HG02870 (cell line): ENCODE measurements around the gene CA5A.
"Not testable (repeated sequence)": the region's sequence is repeated elsewhere in the genome, so short reads cannot be mapped to it uniquely, and the experiment has no call there.

Source experiments
- ATAC-seq: cut with Tn5 transposase; IDR thresholded peaks from one replicate; pipeline ENCODE4 v1.9.1; 2021; ENCODE audit warnings: mild to moderate bottlenecking, moderate library complexity; ENCODE audit not compliant: unreplicated experiment

The CA5A gene

DNA sequence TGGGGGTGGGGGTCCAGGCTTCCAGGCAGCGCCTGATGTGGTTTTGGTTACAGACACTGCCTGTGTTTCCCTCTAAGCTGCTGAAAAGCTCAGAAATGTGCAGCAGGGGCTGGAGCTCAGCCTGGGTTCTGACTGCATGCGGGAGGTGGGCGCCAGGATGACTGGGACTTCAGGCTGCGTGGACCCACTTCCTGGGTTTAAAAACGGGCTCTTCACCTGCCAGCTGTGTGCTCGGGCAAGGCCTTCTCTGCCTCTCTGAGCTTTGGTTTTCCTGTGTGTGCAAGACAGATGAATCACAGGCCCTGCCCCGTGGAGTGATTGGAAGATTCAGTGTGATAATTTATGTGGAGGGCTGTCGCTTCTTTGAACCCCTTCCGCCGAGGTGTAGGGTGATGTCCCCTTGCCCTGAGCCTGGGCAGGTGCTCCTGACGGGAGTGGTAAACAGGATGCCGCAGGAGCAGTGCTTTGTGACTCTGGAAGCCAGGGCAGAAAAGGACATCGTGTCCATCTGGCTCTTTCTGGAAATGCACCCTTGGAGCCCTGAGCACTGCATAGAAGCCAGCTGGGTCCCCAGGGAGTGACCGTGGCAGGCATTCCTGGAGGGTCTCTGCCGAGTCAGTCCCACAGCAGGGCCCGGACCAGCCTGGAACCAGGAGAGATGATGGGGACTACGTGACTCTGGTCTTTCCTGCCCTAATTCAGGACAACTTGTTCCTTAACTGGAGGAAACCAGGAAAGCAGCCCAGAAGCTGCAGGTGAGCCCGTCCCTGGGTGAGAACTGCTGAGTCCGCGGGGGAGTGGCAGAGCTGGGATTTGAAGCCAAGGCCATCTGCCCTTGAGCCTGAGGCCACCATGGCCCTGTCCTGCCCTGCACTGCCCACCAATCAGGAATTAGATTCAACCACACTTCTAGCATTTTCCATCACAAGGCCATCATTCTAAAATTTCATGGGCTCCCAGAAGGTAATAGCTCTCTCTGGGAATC is 38.5 kb downstream of the CA5A start:
- no peak for ATAC-seq

DNA sequence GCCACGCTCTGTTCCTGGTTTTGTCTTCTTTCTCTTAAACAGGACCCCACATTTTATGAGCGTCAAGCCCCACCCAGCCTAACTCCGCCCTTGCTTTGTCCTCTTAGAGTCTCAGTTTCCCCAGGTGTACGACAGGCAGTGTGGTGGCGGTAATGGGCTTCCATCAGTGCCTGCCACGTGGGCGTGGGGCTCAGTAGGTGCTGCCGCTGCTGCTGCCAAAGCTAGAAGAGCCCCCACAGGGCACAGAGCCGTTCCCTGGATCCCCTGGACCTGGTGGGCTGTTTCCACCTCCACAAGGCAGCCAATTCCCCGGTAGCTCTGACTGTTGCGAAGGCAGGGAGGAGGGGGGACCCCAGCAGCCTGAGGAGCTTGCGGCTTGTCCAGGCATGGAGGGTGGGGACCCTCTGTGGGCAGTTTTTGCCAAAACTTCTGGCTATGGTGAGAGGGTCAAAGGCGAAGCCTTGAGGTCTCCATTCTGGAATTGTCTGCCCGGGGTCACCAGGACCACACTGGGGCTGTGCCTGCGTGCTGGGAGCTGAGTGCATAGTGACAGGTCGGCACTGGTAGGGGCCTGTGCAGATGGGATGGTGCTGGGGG is 39.3 kb downstream of the CA5A start:
- not testable (repeated sequence) for ATAC-seq

DNA sequence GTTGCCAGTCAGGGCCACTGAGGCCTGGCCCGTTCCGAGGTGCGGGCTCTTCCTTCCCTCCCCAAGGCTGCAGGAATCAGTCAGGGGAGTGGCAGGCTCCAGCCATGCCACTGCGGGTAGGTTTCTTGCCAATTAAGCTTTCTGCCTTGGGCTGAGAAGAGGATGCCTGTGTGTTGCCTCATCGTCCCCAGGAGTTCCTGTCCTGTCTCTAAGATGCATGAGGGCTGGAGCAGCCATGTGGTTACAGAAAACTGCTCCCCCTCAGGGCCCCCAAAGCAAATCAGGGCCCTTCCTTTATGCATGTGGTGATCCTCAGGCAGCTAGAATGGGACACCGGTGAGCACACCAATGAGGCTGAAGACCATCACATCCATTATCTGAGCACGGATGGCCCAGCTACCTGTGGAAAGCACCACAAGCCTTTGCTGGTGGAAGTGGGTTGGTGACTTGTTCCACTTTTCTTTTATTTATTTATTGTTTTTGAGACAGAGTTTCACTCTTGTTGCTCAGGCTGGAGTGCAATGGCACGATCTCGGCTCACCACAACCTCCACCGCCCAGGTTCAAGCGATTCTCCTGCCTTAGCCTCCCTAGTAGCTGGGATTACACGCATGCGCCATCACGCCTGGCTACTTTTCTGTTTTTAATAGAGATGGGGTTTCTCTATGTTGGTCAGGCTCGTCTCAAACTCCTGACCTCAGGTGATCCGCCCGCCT is 40.0 kb downstream of the CA5A start:
- ATAC-seq: not testable (repeated sequence)

DNA sequence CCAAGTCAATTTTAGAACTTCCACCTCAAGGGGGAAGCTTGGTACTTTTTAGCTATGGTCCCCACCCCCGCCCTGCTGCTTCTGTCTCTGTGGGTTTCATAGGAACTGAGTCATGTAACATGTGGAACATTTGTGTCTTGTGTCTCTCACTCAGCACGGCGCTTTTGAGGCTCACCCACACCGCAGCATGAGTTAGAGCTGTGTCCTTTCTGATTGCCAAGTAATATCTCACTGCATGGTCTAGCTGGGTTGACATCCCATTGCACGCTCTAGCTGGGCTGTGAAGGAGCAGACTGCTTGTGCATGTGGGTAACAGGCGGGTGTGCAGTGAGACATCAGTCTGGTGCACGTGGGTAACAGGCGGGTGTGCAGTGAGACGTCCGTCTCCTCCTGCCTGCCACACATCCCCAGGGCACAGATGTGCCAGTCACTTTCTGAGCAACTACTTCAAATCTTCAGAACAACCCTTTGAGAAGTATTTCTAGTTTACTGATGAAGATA is 40.6 kb downstream of the CA5A start:
- peak; percentile 85 for ATAC-seq

DNA sequence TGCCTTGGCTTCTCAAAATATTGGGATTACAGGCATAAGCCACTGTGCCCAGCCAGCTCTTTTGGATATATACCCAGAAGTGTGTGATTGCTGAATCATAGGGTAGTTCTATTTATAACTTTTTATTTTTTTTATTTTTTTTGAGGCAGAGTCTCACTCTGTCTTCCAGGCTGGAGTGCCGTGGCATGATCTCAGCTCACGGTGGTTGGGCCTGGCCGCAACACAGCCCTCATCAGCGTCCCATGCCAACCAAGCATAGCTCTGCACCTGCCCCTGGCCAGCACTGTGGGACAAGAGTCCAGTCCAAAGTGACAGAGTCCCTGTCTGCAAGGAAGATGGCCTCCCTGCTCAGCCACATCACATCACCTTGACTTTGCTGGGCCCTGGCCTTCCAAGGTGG is 42.3 kb downstream of the CA5A start:
- ATAC-seq: not testable (repeated sequence)

DNA sequence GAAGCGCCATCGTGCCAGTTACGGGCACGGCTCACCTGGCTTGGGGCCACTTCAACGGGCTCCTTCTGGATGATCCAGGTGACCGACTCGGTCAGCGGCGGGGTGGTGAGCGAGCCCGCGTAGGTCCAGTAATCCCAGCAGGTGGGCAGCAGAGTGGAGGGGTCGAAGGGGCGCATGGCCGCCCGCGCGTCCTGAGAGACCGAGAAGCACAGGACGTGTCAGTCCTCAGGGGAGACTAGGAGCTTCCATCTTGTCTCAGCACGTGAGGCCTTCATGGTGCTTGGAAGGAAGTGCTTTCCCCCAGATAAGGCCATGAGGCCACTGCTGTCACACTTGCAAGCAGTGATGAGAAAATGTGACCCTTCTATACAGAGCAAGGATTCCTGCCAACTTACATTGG is 44.6 kb downstream of the CA5A start:
- no peak for ATAC-seq

DNA sequence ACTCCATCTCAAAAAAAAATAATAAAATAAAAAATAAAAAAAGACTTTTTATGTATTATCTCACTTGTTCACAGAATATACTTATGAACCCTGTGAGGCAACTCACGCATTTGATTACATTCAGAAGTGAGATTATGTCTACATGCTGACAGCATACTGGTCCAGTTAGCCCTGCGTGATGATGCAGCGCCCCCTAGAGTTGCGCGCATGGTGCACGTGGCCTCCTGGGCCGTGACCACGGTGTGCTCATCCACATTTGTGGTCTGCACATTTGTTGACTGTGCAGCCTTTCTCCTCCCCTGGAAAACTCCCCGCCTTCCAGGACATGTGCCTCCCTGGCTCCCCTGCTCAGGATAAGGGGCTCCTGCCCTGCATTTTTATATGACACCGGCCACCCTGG is 46.6 kb downstream of the CA5A start:
- ATAC-seq: not testable (repeated sequence)

DNA sequence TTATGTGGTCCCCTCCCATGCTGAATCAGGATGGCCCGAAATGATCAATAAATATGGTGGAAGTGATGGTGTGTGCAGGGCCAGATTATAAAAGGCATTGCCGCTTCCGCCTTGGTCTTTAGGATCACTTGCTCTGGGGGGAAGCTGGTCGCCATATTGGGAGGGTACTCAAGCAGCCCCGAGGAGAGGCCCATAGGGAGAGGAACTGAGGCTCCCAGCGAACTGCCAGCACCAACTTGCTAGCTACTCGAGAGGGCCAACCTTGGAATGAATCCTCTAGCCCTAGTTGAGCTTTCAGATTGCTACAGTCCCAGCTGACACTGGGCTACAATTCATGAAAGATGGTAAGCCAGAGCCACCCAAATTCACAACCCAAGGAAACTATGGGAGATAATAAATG is 48.0 kb downstream of the CA5A start:
- not testable (repeated sequence) for ATAC-seq

DNA sequence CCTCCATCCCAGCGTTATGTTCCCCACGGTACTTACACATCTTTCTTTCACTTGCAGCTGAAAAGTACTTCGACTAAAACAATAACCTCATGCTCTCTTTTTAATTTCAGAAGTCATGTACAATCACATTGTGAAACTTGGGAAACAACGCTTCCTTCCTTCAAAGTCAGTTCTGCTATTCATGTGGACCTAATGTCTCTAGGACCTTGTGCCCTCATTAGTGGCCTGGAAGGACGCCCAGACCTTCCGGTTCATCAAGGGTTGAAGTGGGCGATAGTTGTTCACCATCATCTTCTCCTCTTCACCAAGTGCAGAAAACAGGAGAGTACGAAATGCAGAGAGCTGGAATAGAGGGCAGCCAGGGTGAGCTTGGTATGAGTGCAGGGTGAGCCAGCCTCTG is 48.4 kb downstream of the CA5A start:
- not testable (repeated sequence) for ATAC-seq

DNA sequence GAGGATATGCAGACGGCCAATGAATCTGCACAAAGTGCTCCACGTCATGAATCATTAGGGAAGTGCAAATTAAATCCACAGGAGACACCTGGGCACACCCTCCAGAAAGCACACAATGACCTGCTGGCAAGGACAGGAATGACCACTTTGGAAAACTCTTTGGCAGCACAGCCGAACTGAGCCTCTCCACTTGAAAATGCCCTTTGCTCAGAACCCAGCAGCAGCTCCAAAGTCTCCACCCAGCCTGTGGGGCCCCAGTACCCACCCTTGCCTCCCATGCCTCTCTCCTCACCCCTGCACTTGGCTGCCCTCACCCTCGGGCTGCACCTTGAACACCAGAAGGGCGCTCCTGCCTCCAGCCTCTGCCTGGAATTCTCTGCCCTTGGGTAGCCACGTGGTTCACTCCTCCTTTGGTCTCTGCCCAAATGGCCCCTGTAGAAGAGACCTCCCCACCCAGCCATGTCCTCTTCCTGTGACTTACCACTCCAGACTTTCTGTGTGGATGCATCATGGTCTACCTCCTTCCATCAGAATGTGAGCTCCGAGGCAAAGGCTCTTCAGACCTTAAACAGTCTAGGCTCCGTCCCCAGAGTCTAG is 50.9 kb downstream of the CA5A start:
- not testable (repeated sequence) for ATAC-seq

DNA sequence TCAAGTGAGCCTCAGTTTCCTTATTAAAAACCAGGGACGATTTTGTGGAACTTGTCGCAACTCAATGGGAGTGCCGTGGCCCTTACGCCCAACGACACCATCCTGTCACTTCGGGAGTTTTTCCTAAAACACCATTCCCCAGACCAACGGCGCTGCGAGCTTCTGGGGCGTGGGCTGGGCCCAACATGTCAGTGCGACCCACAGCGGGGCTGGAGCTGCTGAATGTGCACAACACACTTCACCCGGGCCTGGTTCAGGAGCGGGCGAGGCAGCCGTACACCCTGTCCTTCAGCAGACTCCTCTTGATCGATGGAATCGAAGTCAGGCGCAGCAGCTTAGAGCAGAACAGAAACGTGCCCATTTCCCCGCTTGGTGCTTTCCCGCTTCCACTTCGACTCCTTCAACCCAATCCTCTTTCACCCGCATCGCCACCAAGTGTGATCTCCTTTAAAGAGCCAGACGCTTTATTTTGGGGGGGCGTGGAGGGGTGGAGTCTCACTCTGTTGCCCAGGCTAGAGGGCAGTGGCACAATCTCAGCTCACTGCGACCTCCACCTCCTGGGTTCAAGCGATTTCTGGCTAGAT is 53.8 kb downstream of the CA5A start:
- ATAC-seq: no peak

DNA sequence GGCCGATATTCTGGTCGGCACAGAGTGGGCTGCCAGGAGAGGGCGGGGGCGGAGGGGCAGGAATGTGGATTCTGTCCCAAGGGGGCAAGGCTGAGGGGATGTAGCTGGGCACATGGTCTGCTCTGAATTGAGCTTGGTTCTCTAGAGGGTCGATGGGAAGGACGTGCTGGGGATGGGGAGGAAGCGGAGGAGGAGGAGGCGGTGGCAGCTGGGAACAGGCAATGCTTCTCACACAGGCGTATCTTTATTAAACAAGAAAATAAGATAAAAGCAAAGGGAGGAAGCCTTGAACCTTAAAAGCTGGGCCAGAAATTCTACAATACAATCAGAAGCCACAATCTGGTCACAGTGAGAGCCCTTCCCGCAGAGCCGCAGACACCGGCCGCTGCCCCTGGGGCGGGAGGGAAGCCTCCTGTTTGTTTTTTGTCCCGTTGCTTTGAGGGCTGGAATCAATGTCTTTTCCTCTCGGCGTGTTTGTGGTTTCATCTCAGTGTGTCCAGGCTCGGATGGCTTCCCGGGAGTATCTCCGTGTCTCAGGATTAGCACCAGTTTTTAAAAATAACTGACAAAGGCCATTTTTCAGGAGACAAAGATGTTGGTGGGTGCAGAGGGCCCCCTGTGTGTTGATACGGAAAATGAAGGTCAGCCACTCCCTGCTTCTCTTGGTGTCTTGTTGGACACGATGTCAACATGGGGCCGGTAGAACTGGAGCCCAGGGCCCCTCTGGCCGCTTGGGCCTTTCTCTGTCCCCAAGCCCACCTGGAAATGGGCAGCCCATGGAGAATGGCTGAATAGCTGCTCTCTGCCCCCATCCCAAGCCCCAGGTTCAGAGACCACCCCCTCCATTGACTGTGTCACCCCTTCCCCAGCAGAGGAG is 54.8 kb downstream of the CA5A start:
- ATAC-seq: no peak

DNA sequence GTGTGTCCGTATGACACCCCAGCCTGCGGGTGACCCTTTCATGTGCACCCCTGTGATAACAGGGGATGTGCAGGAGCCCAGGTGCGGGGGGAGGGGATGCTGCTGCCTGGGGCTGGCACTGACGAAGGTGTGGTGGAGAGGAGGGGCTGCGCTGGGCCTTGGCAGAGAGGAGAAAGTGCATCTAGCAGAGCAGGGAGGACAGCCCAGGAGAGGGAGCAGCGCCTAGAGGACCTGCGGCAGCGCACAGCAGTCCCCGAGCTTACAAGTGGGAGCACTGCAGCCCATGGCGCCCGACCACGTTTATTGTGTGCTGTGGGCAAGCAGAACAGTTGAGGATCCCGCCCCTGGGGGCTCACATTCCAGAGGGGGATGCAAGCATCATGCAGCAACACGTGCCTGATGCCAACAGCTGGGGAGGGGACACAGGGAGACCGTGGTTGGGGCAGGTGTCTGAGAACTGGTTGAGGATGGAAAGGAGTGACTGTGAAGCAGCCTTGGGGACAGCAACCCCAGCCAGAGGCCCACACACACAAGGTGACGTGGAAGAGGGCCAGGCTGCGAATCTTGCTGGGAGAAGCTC is 56.1 kb downstream of the CA5A start:
- ATAC-seq: no peak

DNA sequence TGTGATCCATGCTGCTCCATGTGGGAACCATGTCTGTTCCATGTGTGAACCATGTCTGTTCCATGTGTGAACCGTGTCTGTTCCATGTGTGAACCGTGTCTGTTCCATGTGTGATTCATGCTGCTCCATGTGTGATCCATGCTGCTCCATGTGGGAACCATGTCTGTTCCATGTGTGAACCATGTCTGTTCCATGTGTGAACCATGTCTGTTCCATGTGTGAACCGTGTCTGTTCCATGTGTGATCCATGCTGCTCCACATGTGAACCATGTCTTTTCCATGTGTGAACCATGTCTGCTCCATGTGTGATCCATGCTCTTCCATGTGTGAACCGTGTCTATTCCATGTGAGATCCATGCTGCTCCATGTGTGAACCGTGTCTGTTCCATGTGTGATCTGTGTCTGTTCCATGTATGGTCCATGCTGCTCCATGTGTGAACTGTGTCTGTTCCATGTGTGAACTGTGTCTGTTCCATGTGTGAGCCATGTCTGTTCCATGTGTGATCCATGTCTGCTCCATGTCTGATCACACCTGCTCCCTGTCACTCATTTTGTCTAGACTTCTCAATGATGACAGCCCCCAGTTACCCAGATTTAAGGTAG is 56.8 kb downstream of the CA5A start:
- not testable (repeated sequence) for ATAC-seq

DNA sequence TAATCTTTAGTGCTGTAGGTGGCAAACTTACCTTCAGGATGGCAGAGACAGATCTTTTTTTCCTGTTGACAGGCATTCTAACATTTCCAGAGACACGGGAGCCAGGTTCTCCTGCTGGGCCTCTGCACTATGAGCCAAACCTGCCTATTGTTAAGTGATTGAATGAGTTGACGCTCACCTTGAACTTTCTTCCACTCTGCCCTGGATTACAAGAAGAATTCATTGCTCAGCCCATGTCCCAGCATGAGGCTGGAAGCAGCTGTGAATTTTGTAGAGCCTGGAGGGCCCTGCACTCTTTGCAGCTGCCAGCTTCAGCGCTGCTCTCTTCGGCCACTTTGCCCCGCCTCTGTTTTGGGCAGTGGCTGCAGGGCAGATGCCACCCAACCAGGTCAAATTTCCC is 57.6 kb downstream of the CA5A start:
- no peak for ATAC-seq

DNA sequence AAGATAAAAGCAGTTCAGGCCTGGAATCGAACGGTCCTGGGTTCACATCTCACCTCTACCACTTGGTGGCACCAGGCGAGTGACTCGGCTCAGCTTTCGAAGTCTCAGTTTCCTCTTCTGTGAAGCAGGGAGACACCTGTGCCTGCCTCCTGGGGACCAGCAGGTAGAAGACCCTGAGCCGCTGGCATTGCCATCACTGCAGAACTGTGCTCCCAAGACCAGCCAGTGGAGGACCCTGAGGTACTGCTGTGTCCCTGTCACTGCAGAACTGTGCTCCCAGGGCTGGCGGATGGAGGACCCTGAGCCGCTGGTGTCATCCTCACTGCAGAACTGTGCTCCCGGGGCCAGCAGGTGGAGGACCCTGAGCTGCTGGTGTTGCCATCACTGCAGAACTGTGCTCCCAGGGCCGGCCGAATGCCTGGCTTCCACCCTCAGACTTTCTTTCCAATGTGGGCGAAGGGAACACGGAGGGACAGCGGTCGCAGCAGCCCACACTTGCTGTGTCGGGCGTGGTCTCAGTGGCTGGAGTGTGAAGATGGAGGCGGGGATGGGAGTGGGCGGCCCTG is 58.3 kb downstream of the CA5A start:
- ATAC-seq: no peak

DNA sequence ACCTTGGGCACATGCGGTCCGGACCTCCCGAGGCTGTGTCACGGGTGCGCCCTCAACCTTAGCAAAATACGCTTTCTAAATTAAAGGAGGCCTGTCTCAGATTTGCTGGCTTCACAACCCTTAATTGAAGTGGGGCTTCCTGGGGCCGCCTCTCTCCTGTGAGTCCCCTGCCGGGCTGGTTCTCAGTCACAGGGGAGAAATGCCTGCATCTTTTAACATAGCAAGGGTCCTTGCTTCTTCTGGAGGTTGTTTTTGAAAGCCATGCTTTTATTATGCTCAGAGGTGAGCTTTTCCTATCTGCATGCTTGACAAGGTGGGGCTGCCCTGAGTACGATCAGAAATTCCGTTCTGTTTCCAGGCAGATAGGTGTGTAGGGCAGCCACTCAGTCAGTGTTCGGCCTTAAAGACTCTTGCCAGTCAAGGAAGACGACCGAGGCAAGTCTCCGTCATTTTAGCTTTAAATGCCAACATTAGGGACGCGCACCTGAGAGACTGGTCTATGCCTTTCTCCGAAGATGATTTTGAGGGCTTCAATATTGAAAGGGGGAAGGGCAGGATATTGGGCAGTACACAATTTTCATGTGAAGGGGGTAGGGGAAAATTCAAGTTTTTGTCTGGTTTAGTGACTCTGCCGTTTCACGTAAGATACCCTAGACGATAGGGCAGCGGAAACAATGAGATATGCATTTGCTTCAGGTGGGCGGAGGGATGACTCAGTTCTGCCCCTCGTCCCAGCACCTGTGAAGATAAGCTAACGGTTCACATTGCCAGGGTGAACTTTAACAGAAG is 61.5 kb downstream of the CA5A start:
- peak; percentile 72 for ATAC-seq
